Tibial nerve (tissue), 4 donors: ENCODE results near the gene DDC. TPM values are rescaled to one million over a fixed set of nuclear protein-coding genes. Genes with fewer than 3 reads are reported as not detected.

Experiments
- DNase-seq, 2 donors: peaks; one replicate each; pipeline ENCODE4 v3.0.0-alpha.2; 2019; ENCODE audit warnings: low spot score in 2 of 2
- H3K27ac ChIP-seq, 4 donors: fragments of 200-600 bp; sonication (generic) in 3 of 4; one replicate each; pipeline ENCODE4 v1.5.1; 2017 to 2019; ENCODE audit warnings: mild to moderate bottlenecking in 1 of 4
- H3K27me3 ChIP-seq, 2 donors: fragments of 200-600 bp; sonication (generic) in 1 of 2; one replicate each; pipeline versions ENCODE4 v1.5.1 to v1.6.0; 2017 to 2019
- H3K36me3 ChIP-seq, 3 donors: fragments of 200-600 bp; sonication (generic); one replicate each; pipeline ENCODE4 v1.5.1; 2018 to 2019
- H3K4me1 ChIP-seq, 4 donors: fragments of 200-600 bp; sonication (generic) in 3 of 4; one replicate each; pipeline ENCODE4 v1.5.1; 2017 to 2019
- H3K4me3 ChIP-seq, 4 donors: fragments of 200-600 bp; sonication (generic) in 3 of 4; one replicate each; pipeline ENCODE4 v1.5.1; 2017 to 2019; ENCODE audit warnings: mild to moderate bottlenecking in 1 of 4, moderate library complexity in 1 of 4
- H3K9me3 ChIP-seq, 4 donors: fragments of 200-600 bp; sonication (generic) in 3 of 4; one replicate each; pipeline ENCODE4 v1.5.1; 2017 to 2019
- EP300 ChIP-seq, 2 donors: sonication (generic); formaldehyde crosslinking; IDR thresholded peaks; one replicate each; pipeline ENCODE4 v1.6.1; 2017; ENCODE audit warnings: antibody characterized with exemption in 2 of 2, mild to moderate bottlenecking in 1 of 2
- POLR2A ChIP-seq, 2 donors: fragments of 450-650 bp; IDR thresholded peaks; one replicate each; pipeline ENCODE4 v1.6.1; 2017; ENCODE audit warnings: antibody characterized with exemption in 2 of 2, mild to moderate bottlenecking in 2 of 2, moderate library complexity in 2 of 2
- WGBS, 2 donors: methylation state at CpG; one replicate each; pipeline ENCODE4 v1.1.5; 2018; 5-methylcytosine and 5-hydroxymethylcytosine counted together
- total RNA-seq, 4 donors: library from RNA; depleted of rRNA; stranded (reverse); fragments of >200 nt; gene quantifications; one replicate each; pipeline ENCODE4 v1.1.0, GENCODE V29; 2016
- TF ChIP-seq, protein P1 (sequence below), 5 experiments: fragments of 200-600 bp in 3 of 5; fragments of 450-650 bp in 2 of 5; sonication (generic) in 3 of 5; IDR thresholded peaks; one replicate each; pipeline ENCODE4 v1.5.1; 2016 to 2019; ENCODE audit warnings: antibody characterized with exemption in 5 of 5, mild to moderate bottlenecking in 3 of 5, moderate library complexity in 2 of 5

DDC gene
- total RNA-seq, 4 donors from 2014 or later: 0.66 TPM; not detected in 3

DNA sequence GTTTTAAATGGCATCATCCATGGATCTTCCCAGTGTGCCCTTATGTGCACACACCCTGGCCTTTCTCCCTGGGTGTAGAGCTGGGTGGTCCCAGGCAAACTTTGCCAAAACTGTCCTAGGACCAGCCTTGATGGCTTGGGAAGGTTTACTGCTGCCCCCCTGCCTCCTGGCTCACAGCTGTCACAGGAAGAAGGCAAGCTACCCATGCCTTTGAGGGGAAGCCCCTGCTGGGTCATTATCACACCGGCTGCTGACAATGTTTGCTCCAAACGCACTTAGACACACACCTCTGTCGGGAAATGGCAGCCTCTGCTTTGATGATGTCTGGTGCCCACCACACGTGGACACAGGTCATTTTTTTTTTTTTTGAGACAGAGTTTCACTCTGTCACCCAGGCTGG lies 89.9 kb downstream of the DDC start:
- no peaks in the 10 kb centered on the region for H3K36me3 ChIP-seq
- TF ChIP-seq POLR2A (IDR thresholded peaks at IDR 0.05): no peak
- TF ChIP-seq, protein P1, sequence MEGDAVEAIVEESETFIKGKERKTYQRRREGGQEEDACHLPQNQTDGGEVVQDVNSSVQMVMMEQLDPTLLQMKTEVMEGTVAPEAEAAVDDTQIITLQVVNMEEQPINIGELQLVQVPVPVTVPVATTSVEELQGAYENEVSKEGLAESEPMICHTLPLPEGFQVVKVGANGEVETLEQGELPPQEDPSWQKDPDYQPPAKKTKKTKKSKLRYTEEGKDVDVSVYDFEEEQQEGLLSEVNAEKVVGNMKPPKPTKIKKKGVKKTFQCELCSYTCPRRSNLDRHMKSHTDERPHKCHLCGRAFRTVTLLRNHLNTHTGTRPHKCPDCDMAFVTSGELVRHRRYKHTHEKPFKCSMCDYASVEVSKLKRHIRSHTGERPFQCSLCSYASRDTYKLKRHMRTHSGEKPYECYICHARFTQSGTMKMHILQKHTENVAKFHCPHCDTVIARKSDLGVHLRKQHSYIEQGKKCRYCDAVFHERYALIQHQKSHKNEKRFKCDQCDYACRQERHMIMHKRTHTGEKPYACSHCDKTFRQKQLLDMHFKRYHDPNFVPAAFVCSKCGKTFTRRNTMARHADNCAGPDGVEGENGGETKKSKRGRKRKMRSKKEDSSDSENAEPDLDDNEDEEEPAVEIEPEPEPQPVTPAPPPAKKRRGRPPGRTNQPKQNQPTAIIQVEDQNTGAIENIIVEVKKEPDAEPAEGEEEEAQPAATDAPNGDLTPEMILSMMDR (IDR thresholded peaks at IDR 0.05): no peak
- TF ChIP-seq EP300 (IDR thresholded peaks at IDR 0.05): no peak
- no peak overlapping the region for H3K27ac ChIP-seq
- no peaks in the 10 kb centered on the region for H3K27me3 ChIP-seq
- 28 to 43% methylated on average over 4 of the region's 4 CpGs for WGBS, 2 donors
- DNase-seq: no peak
- no peak overlapping the region for H3K4me3 ChIP-seq
- H3K9me3 ChIP-seq: no peaks in the 10 kb centered on the region
- no peaks in the 10 kb centered on the region for H3K4me1 ChIP-seq

DNA sequence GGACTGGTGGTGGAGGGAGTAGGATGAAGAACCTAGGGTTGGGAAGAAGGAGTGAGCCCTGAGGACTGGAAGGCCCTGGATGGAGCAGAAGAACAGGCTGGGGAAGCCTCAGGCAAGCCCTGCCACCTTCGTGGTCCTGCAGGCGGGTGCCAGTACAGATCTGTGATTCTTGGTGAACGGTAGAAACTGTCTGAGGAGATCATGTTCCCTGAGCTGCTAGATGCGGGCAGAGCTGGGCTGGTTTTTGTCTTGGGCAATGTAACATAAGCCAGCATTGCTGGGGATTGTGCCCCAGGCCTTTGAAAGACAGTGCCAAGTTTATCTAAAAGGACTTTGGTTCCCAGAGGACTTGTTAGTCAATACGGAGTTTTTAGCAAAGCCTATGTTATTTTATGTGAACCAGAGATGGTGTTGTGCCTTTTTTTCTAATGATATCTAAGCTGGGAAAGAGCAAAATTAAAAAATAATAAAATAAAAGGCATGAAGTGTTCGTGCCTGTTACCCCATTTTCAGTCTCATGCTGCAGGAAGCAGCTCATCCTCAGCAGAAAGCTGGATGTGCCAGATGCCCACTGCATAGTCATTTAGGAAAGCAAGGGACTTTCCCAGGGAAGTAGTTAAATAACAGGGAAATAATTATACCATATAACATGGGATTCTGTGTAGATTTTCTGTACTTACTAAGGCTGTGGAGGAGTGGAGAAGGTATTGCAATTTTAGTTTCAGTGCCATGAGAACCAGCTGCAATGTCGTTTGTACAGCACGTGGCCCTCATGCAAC lies 90.6 kb downstream of the DDC start:
- Histone ChIP-seq H3K9me3 (no peaks in the 10 kb centered on the region), H3K36me3 (no peaks in the 10 kb centered on the region), H3K27ac (no peak overlapping the region), H3K4me3 (no peak overlapping the region), H3K27me3 (no peaks in the 10 kb centered on the region), H3K4me1 (no peaks in the 10 kb centered on the region)
- no peak for DNase-seq
- WGBS, 2 donors: 63 to 71% methylated on average over 8 of the region's 8 CpGs
- TF ChIP-seq, protein P1 (IDR thresholded peaks at IDR 0.05): no peak
- TF ChIP-seq EP300 (IDR thresholded peaks at IDR 0.05): no peak
- TF ChIP-seq POLR2A (IDR thresholded peaks at IDR 0.05): no peak

DNA sequence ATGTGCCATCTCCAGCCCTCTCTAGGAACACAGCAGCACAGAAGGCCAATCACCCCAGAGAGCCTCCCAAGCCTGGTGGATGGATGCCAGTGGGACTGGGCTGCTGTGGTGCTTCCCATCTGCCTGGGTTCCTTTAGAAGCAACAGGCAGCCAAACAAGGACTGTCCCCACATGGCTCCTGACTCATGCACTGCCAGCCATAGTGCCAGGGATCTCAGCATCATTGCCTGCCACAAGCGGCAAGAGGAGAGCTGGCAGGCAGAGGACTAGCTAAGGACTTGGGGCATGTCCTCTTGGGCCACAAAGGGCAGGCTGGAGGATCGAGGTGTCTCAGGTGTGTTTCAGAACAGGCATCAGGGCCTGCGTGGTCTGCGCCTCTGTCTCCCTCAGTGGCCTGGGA lies 91.7 kb downstream of the DDC start:
- H3K36me3 ChIP-seq: no peaks in the 10 kb centered on the region
- 94 to 96% methylated on average over 4 of the region's 4 CpGs for WGBS, 2 donors
- no peaks in the 10 kb centered on the region for H3K27me3 ChIP-seq
- no peak for DNase-seq
- H3K9me3 ChIP-seq: no peaks in the 10 kb centered on the region
- TF ChIP-seq, protein P1 (IDR thresholded peaks at IDR 0.05): no peak
- TF ChIP-seq POLR2A (IDR thresholded peaks at IDR 0.05): no peak
- TF ChIP-seq EP300 (IDR thresholded peaks at IDR 0.05): no peak
- no peak overlapping the region for H3K4me3 ChIP-seq
- no peaks in the 10 kb centered on the region for H3K4me1 ChIP-seq
- H3K27ac ChIP-seq: no peak overlapping the region

GRCh38 chr7:50472427-50472826 lies 92.8 kb downstream of the DDC start:
- H3K36me3 ChIP-seq: no peaks in the 10 kb centered on the region
- H3K27me3 ChIP-seq: no peaks in the 10 kb centered on the region
- peaks cover 0 to 9% (median 0%) of the 10 kb centered on the region in 4 donors for H3K4me1 ChIP-seq
- no peaks in the 10 kb centered on the region for H3K9me3 ChIP-seq
- no peak overlapping the region for H3K4me3 ChIP-seq
- no peak for DNase-seq
- 90 to 91% methylated on average over 7 of the region's 7 CpGs for WGBS, 2 donors
- no peak for TF ChIP-seq POLR2A (IDR thresholded peaks at IDR 0.05)
- TF ChIP-seq, protein P1 (IDR thresholded peaks at IDR 0.05): no peak
- no peak for TF ChIP-seq EP300 (IDR thresholded peaks at IDR 0.05)
- no peak overlapping the region for H3K27ac ChIP-seq

DNA sequence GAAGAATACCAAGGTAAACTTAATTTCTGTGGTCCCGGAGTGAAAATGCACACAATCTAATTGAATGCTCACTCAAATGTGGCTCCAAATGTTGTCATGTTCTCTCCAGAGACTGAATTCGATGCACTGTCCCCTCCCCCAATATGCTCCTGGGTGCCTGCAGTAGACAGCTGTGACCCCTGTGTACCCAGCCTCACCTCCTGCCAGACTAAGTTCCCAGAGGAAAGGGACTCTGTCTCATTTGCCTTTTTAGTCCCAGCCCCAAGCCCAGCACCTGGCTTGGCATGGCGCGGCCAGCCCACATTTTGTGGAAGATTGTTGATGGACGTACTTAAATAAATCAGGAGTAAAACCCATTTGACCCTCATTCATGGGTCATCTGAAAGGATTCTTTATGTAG lies 93.2 kb downstream of the DDC start:
- Histone ChIP-seq H3K9me3 (no peaks in the 10 kb centered on the region), H3K36me3 (no peaks in the 10 kb centered on the region), H3K4me3 (no peak overlapping the region), H3K27me3 (no peaks in the 10 kb centered on the region), H3K27ac (no peak overlapping the region), H3K4me1 (peaks cover 0 to 9% (median 0%) of the 10 kb centered on the region in 4 donors)
- DNase-seq: no peak
- TF ChIP-seq POLR2A (IDR thresholded peaks at IDR 0.05): no peak
- TF ChIP-seq, protein P1 (IDR thresholded peaks at IDR 0.05): no peak
- no peak for TF ChIP-seq EP300 (IDR thresholded peaks at IDR 0.05)
- WGBS, 2 donors: 77 to 83% methylated on average over 5 of the region's 5 CpGs
